ENCODE data around the gene SLC12A6.

Gene SLC12A6

GRCh38 chr15:34182942-34183341 is 154.6 kb downstream of the SLC12A6 start:
- DNase-seq, result no peak

All from activated CD4-positive, alpha-beta T cell treated with anti-CD3 and anti-CD28 coated beads, Interleukin-10, Interleukin-2, amounts not matched to agents 100 ng/mL and 50 ng/mL, durations not matched to agents 16 hours and 8 hours (primary cell).